GM19193 (cell line): Measurements from ENCODE around the gene EXOC4.

Source experiments
- POLR2A ChIP-seq: IDR thresholded peaks from 4 replicates; pipeline ENCODE4 v1.6.1; 2011; ENCODE audit not compliant: insufficient read depth, insufficient read length; ENCODE audit errors: extremely low read depth

EXOC4 gene

GRCh38 chr7:133252858-133253518, at the start of gene EXOC4:
EXOC4 (plus strand) TSS chr7:133253078.
- peak; percentile 90 for TF ChIP-seq POLR2A

GRCh38 chr7:133203490-133203889, 49.4 kb upstream of the EXOC4 start:
- no peak for TF ChIP-seq POLR2A

GRCh38 chr7:133207687-133208086, 45.2 kb upstream of the EXOC4 start:
- no peak for TF ChIP-seq POLR2A

GRCh38 chr7:133217773-133218172, 35.1 kb upstream of the EXOC4 start:
- no peak for TF ChIP-seq POLR2A

- no peak for TF ChIP-seq POLR2A
These were observed 22.2 kb upstream of the EXOC4 start for GRCh38 chr7:133230591-133231194.

GRCh38 chr7:133233142-133233541, 19.7 kb upstream of the EXOC4 start:
- no peak for TF ChIP-seq POLR2A

- TF ChIP-seq POLR2A = no peak
These were observed 17.7 kb upstream of the EXOC4 start for GRCh38 chr7:133234961-133235875.

GRCh38 chr7:133237545-133237944, 15.3 kb upstream of the EXOC4 start:
- TF ChIP-seq POLR2A = no peak

GRCh38 chr7:133240302-133240701, 12.6 kb upstream of the EXOC4 start:
- TF ChIP-seq POLR2A = no peak

GRCh38 chr7:133246558-133246957, 6.3 kb upstream of the EXOC4 start:
- TF ChIP-seq POLR2A = no peak

- TF ChIP-seq POLR2A = no peak
These were observed 4.0 kb upstream of the EXOC4 start for GRCh38 chr7:133248901-133249300.

GRCh38 chr7:133252506-133252857, 396 bp upstream of the EXOC4 start:
- TF ChIP-seq POLR2A = no peak

GRCh38 chr7:133253519-133253875, 619 bp downstream of the EXOC4 start:
- TF ChIP-seq POLR2A = no peak

- no peak for TF ChIP-seq POLR2A
These were observed 2.6 kb downstream of the EXOC4 start for GRCh38 chr7:133255486-133255885.

GRCh38 chr7:133258174-133258573, 5.3 kb downstream of the EXOC4 start:
- no peak for TF ChIP-seq POLR2A

GRCh38 chr7:133265821-133266220, 12.9 kb downstream of the EXOC4 start:
- TF ChIP-seq POLR2A = no peak
